DOHH2 (cell line): ENCODE measurements around the gene CYP2U1.

Source experiments
- H3F3A ChIP-seq: fragments of 200-600 bp; sonication (generic), shearing (Covaris generic); 2 replicates; pipeline ENCODE4 v1.6.0; 2016; ENCODE audit warnings: antibody characterized with exemption, mild to moderate bottlenecking; ENCODE audit not compliant: control insufficient read depth, insufficient read depth
- H3K27ac ChIP-seq: fragments of 200-600 bp; sonication (generic); 2 replicates; pipeline ENCODE4 v1.5.1; 2014; ENCODE audit warnings: low read depth, mild to moderate bottlenecking, low read length, moderate library complexity
- H3K27me3 ChIP-seq: fragments of 200-600 bp; sonication (generic); 2 replicates; pipeline ENCODE4 v1.6.1; 2014; ENCODE audit warnings: mild to moderate bottlenecking, low read length, mixed read lengths; ENCODE audit not compliant: control insufficient read depth
- H3K36me3 ChIP-seq: fragments of 200-600 bp; sonication (generic); 2 replicates; pipeline ENCODE4 v1.6.1; 2014; ENCODE audit warnings: mild to moderate bottlenecking, low read length, moderate library complexity, mixed read lengths; ENCODE audit not compliant: control insufficient read depth
- H3K4me1 ChIP-seq: fragments of 200-600 bp; sonication (generic); 2 replicates; pipeline ENCODE4 v1.6.1; 2014; ENCODE audit warnings: mild to moderate bottlenecking, low read length, mixed read lengths; ENCODE audit not compliant: control insufficient read depth
- H3K4me2 ChIP-seq: fragments of 200-600 bp; sonication (generic); 2 replicates; pipeline ENCODE4 v1.6.0; 2014; ENCODE audit warnings: mild to moderate bottlenecking, low read length, moderate library complexity
- H3K4me3 ChIP-seq: fragments of 200-600 bp; sonication (generic); 2 replicates; pipeline ENCODE4 v1.5.1; 2014; ENCODE audit warnings: mild to moderate bottlenecking, low read length, mixed read lengths
- H3K79me2 ChIP-seq: fragments of 200-600 bp; sonication (generic); 2 replicates; pipeline ENCODE4 v1.6.1; 2014; ENCODE audit warnings: mild to moderate bottlenecking, low read length, mixed read lengths; ENCODE audit not compliant: control insufficient read depth
- H3K9me2 ChIP-seq: fragments of 200-600 bp; sonication (generic); replicated peaks from 2 replicates; pipeline ENCODE4 v1.6.1; 2014; ENCODE audit warnings: mild to moderate bottlenecking, low read length, mixed read lengths; ENCODE audit not compliant: control insufficient read depth
- H3K9me3 ChIP-seq: fragments of 200-600 bp; sonication (generic); 2 replicates; pipeline ENCODE4 v1.6.1; 2014; ENCODE audit warnings: antibody characterized with exemption, low read length, mixed read lengths; ENCODE audit not compliant: control insufficient read depth, insufficient read depth
- H4K20me1 ChIP-seq: fragments of 200-600 bp; sonication (generic); 2 replicates; pipeline ENCODE4 v1.6.0; 2014; ENCODE audit warnings: low read depth, mild to moderate bottlenecking, antibody characterized with exemption, low read length, moderate library complexity; ENCODE audit not compliant: control insufficient read depth, insufficient read depth
- CTCF ChIP-seq: fragments of 200-600 bp; sonication (generic); IDR thresholded peaks from one replicate; pipeline ENCODE4 v1.5.1; 2014; ENCODE audit warnings: antibody characterized with exemption, mild to moderate bottlenecking, low read depth, low read length; ENCODE audit not compliant: poor library complexity, severe bottlenecking
- EZH2phosphoT487 ChIP-seq: fragments of 200-600 bp; sonication (generic); IDR thresholded peaks from 2 replicates; pipeline ENCODE4 v1.6.1; 2017; ENCODE audit warnings: borderline replicate concordance, mild to moderate bottlenecking, antibody characterized with exemption, low read length, moderate library complexity, mixed read lengths

CYP2U1 gene

GRCh38 chr4:107930821-107931774 is at the start of gene CYP2U1:
TSS of gene CYP2U1 (plus strand) at chr4:107931549. CDS start at chr4:107931644, 95 bp downstream.
- no peaks in the 10 kb centered on the region for H4K20me1 ChIP-seq
- H3K27ac ChIP-seq, result no peak within 1 kb of the TSS
- H3K4me2 ChIP-seq, result peak within 1 kb of the TSS; percentile 83
- no peaks in the 10 kb centered on the region for H3K9me3 ChIP-seq
- H3K79me2 ChIP-seq, result peaks cover 13% of the 10 kb centered on the region
- H3K36me3 ChIP-seq, result no peaks in the 10 kb centered on the region
- H3K9me2 ChIP-seq, result no peaks in the 10 kb centered on the region
- no peaks in the 10 kb centered on the region for H3K27me3 ChIP-seq
- peaks cover 25% of the 10 kb centered on the region for H3K4me1 ChIP-seq
- H3K4me3 ChIP-seq, result peak within 1 kb of the TSS; percentile 84
- TF ChIP-seq CTCF (no peak), EZH2phosphoT487 (no peak)
- H3F3A ChIP-seq, result no peaks in the 10 kb centered on the region

GRCh38 chr4:107885865-107886264 is 45.5 kb upstream of the CYP2U1 start:
- H3K79me2 ChIP-seq, result no peaks in the 10 kb centered on the region
- H3K27me3 ChIP-seq, result no peaks in the 10 kb centered on the region
- H3F3A ChIP-seq, result no peaks in the 10 kb centered on the region
- no peaks in the 10 kb centered on the region for H3K4me1 ChIP-seq
- no peaks in the 10 kb centered on the region for H4K20me1 ChIP-seq
- no peak overlapping the region for H3K4me3 ChIP-seq
- peaks cover 6% of the 10 kb centered on the region; the same call in 1 of the 2 replicates for H3K9me3 ChIP-seq
- H3K36me3 ChIP-seq, result no peaks in the 10 kb centered on the region
- H3K4me2 ChIP-seq, result no peak overlapping the region
- H3K9me2 ChIP-seq, result no peaks in the 10 kb centered on the region
- no peak overlapping the region for H3K27ac ChIP-seq
- TF ChIP-seq CTCF (no peak), EZH2phosphoT487 (no peak)

- no peaks in the 10 kb centered on the region for H3K36me3 ChIP-seq
- H3F3A ChIP-seq, result no peaks in the 10 kb centered on the region
- H3K4me2 ChIP-seq, result no peak overlapping the region
- H3K4me1 ChIP-seq, result no peaks in the 10 kb centered on the region
- no peak overlapping the region for H3K27ac ChIP-seq
- H3K79me2 ChIP-seq, result no peaks in the 10 kb centered on the region
- TF ChIP-seq CTCF (no peak), EZH2phosphoT487 (no peak)
- H4K20me1 ChIP-seq, result no peaks in the 10 kb centered on the region
- no peak overlapping the region for H3K4me3 ChIP-seq
- H3K9me2 ChIP-seq, result no peaks in the 10 kb centered on the region
- H3K27me3 ChIP-seq, result no peaks in the 10 kb centered on the region
- peaks cover 6% of the 10 kb centered on the region; the same call in 1 of the 2 replicates for H3K9me3 ChIP-seq
These were observed 43.1 kb upstream of the CYP2U1 start for GRCh38 chr4:107888237-107888636.
